Transverse colon (tissue), 4 donors: ENCODE results near the gene RMDN2. TPM values are rescaled to one million over a fixed set of nuclear protein-coding genes. Genes with fewer than 3 reads are reported as not detected.

Source experiments
- DNase-seq: peaks from one replicate; pipeline ENCODE4 v3.0.0-alpha.2; 2019
- H3K27ac ChIP-seq, 4 donors: fragments of 200-600 bp; sonication (generic); 2 replicates each; pipeline ENCODE4 v1.5.1; 2016 to 2018; ENCODE audit warnings: inconsistent platforms in 4 of 4
- H3K27me3 ChIP-seq: fragments of 200-600 bp; sonication (generic); 2 replicates; pipeline ENCODE4 v1.5.1; 2017; ENCODE audit warnings: inconsistent platforms
- H3K36me3 ChIP-seq, 4 donors: fragments of 200-600 bp; sonication (generic); 2 replicates each; pipeline ENCODE4 v1.5.1; 2017 to 2019; ENCODE audit warnings: inconsistent platforms in 4 of 4
- H3K4me1 ChIP-seq, 4 donors: fragments of 200-600 bp; sonication (generic); 2 replicates each; pipeline ENCODE4 v1.5.1; 2017 to 2020; ENCODE audit warnings: inconsistent platforms in 4 of 4
- H3K4me3 ChIP-seq, 4 donors: fragments of 200-600 bp; sonication (generic); 1 replicate in 1 of 4; 2 replicates in 3 of 4; pipeline versions ENCODE4 v1.5.1 to v1.6.1; 2017 to 2019; ENCODE audit warnings: inconsistent platforms in 4 of 4
- H3K9me3 ChIP-seq, 2 donors: fragments of 200-600 bp; sonication (generic); 2 replicates each; pipeline ENCODE4 v1.5.1; 2017 to 2019; ENCODE audit warnings: inconsistent platforms in 2 of 2
- EP300 ChIP-seq: sonication (generic); formaldehyde crosslinking; IDR thresholded peaks from one replicate; pipeline ENCODE4 v1.6.1; 2017; ENCODE audit warnings: antibody characterized with exemption, low read depth
- POLR2A ChIP-seq: fragments of 450-650 bp; IDR thresholded peaks from one replicate; pipeline ENCODE4 v1.6.1; 2016; ENCODE audit warnings: antibody characterized with exemption, mild to moderate bottlenecking, moderate library complexity
- POLR2AphosphoS5 ChIP-seq, 3 donors: sonication (generic); formaldehyde crosslinking; IDR thresholded peaks; one replicate each; pipeline ENCODE4 v1.6.1; 2016; ENCODE audit warnings: antibody characterized with exemption in 3 of 3
- WGBS, 2 donors: methylation state at CpG; one replicate each; pipeline ENCODE4 v1.1.5; 2018; ENCODE audit warnings: low coverage in 1 of 2; 5-methylcytosine and 5-hydroxymethylcytosine counted together
- in situ Hi-C, 4 donors: fragments of 200-750 bp; cut with MboI; loops; one replicate each; pipeline versions ENCODE4 v1.15.0 to v1.15.1; 2017; ENCODE audit warnings: low sequenced_read_pairs in 3 of 4, low pct_ligation_motif_present in 1 of 4, low pct_unique_long_range_greater_than_20kb in 1 of 4
- intact Hi-C: fragments of 100-400 bp; cut with DNase I; formaldehyde crosslinking; loops from one replicate; pipeline ENCODE4 v1.15.1; 2023; ENCODE audit warnings: low total_unique reads
- total RNA-seq, 4 donors: library from RNA; depleted of rRNA; stranded (reverse); fragments of >200 nt; gene quantifications; one replicate each; pipeline ENCODE4 v1.1.0, GENCODE V29; 2016
- TF ChIP-seq, protein P1 (sequence below), 5 experiments: fragments of 200-600 bp in 3 of 5; fragments of 450-650 bp in 2 of 5; sonication (generic) in 3 of 5; IDR thresholded peaks; 1 replicate in 2 of 5; 2 replicates in 3 of 5; pipeline ENCODE4 v1.5.1; 2016 to 2017; ENCODE audit warnings: antibody characterized with exemption in 5 of 5, inconsistent platforms in 3 of 5, mild to moderate bottlenecking in 2 of 5, moderate library complexity in 1 of 5

The RMDN2 gene
- total RNA-seq, 4 donors from 2014 or later = 12.3 to 48.3 (median 28.9) TPM

DNA sequence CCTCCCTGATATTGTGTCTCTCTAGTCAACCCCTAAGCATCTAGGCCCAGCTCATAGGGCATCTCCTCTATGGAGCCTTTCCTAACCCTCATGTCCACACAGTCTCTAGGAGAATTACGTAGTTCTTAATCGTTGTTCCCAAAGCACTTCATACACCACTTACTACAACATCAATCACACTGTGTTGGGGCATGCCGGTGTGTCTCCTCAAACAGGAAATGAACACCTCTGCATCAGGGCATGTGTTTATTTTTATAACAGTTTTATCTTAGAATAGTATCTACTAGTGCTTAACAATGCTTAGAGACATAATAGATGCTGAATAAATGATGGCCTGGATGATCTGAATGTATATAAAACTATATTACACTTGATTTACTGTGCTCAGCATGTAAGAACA lies 131.1 kb downstream of the RMDN2 start:
- TF ChIP-seq POLR2A = no peak
- TF ChIP-seq, protein P1, sequence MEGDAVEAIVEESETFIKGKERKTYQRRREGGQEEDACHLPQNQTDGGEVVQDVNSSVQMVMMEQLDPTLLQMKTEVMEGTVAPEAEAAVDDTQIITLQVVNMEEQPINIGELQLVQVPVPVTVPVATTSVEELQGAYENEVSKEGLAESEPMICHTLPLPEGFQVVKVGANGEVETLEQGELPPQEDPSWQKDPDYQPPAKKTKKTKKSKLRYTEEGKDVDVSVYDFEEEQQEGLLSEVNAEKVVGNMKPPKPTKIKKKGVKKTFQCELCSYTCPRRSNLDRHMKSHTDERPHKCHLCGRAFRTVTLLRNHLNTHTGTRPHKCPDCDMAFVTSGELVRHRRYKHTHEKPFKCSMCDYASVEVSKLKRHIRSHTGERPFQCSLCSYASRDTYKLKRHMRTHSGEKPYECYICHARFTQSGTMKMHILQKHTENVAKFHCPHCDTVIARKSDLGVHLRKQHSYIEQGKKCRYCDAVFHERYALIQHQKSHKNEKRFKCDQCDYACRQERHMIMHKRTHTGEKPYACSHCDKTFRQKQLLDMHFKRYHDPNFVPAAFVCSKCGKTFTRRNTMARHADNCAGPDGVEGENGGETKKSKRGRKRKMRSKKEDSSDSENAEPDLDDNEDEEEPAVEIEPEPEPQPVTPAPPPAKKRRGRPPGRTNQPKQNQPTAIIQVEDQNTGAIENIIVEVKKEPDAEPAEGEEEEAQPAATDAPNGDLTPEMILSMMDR (IDR thresholded peaks at IDR 0.05) = no peak
- TF ChIP-seq EP300 = no peak
- no peak for TF ChIP-seq POLR2AphosphoS5 (IDR thresholded peaks at IDR 0.05)
- in situ Hi-C loops = no loop called here

DNA sequence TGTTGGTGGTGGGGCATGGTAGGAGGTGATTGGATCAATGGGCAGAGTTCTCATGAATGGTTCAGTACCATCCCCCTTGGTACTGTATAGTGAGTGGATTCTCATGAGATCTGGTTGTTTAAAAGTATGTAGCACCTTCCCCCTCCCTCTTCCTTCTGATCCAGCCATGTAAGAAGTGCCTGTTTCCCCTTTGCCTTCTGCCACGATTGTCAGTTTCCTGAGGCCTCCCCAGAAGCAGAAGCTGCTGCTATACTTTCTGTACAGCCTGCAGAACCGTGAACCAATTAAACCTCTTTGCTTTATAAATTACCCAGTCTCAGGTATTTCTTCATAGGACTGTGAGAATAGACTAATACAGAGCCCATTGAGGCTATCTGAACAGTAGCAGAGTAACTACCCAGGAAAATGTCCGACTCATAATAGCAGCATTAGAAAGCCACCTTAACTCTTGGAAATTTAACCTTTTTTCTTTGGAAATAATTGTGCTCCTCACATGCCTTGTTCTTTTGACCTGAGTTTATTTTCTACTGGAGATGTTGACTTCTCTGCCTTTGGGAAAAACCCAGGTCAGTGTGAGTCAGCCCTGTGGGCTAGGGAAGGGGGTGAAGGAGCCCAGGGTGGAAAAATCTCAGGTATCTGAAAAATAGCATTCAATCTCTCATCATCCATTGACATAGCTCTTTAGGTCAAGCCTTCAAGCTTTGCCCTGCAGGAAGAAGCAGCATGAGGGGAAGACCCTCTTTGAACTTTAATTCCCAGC lies 132.7 kb downstream of the RMDN2 start:
- Histone ChIP-seq H3K4me1 (no peaks in the 10 kb centered on the region), H3K27ac (no peak overlapping the region), H3K27me3 (no peaks in the 10 kb centered on the region), H3K4me3 (no peak overlapping the region), H3K9me3 (no peaks in the 10 kb centered on the region), H3K36me3 (no peaks in the 10 kb centered on the region)
- no peak for DNase-seq
- TF ChIP-seq POLR2A (no peak), POLR2AphosphoS5 (IDR thresholded peaks at IDR 0.05) (no peak), EP300 (no peak)
- TF ChIP-seq, protein P1 (IDR thresholded peaks at IDR 0.05) = no peak
- intact Hi-C loops (no loop called here), in situ Hi-C loops (no loop called here)
- WGBS, 2 donors = 67% methylated on average over 3 of the region's 3 CpGs; no CpG with 5 or more reads in 1 of the 2 donors

More for the DNA sequence above, 131.1 kb downstream of the RMDN2 start:
- Histone ChIP-seq H3K4me3 (no peak overlapping the region), H3K27ac (no peak overlapping the region), H3K36me3 (no peaks in the 10 kb centered on the region), H3K9me3 (no peaks in the 10 kb centered on the region), H3K4me1 (no peaks in the 10 kb centered on the region), H3K27me3 (no peaks in the 10 kb centered on the region)
- intact Hi-C loops = no loop called here
- no peak for DNase-seq
- 77 to 83% methylated on average over 3 of the region's 3 CpGs for WGBS, 2 donors

DNA sequence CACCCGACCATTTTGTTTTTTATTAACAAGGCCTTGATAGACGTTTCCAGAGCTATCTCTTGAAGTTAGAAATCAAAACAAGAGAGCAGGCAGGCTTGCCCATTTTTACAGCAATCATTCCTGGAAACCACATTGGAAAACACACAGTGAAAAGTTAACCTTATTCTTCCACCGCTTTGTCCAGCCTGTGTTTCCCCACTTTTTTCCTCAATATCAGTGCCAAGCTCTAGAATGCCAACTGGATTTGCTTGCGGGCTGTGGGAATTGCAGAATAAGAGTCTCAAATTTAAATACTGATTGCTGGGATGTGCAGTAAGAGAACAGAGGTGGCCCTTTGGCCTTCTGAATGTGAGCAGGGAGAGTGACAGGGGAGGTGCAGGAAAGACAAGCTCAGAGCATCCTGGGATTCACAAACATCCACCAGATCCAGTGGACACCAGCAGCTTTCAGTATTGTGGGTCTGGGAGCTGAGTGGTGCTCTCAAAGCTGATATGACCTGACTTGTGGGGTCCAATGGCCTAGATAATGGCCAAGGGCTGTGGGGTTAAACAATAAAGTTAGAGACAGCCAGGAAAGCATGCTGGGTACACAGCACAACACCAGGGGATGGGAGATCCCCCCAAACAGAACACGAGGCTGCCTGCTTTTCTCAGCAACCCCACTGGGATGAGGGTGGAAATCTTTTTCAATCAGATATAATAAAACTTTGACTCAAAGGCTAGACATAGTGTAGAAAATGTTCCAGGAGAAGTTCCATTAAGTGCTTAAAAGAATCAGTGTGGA lies 135.3 kb downstream of the RMDN2 start:
- H3K36me3 ChIP-seq = no peaks in the 10 kb centered on the region
- TF ChIP-seq, protein P1 (IDR thresholded peaks at IDR 0.05) = no peak
- TF ChIP-seq POLR2AphosphoS5 (IDR thresholded peaks at IDR 0.05) = no peak
- TF ChIP-seq EP300 = no peak
- TF ChIP-seq POLR2A = no peak
- H3K27ac ChIP-seq = no peak overlapping the region
- WGBS, 2 donors = 80 to 86% methylated on average over 4 to 5 of the region's 5 CpGs
- in situ Hi-C loops = no loop called here
- intact Hi-C loops = no loop called here
- no peaks in the 10 kb centered on the region for H3K9me3 ChIP-seq
- H3K27me3 ChIP-seq = no peaks in the 10 kb centered on the region
- no peak for DNase-seq
- no peaks in the 10 kb centered on the region for H3K4me1 ChIP-seq
- H3K4me3 ChIP-seq = no peak overlapping the region

DNA sequence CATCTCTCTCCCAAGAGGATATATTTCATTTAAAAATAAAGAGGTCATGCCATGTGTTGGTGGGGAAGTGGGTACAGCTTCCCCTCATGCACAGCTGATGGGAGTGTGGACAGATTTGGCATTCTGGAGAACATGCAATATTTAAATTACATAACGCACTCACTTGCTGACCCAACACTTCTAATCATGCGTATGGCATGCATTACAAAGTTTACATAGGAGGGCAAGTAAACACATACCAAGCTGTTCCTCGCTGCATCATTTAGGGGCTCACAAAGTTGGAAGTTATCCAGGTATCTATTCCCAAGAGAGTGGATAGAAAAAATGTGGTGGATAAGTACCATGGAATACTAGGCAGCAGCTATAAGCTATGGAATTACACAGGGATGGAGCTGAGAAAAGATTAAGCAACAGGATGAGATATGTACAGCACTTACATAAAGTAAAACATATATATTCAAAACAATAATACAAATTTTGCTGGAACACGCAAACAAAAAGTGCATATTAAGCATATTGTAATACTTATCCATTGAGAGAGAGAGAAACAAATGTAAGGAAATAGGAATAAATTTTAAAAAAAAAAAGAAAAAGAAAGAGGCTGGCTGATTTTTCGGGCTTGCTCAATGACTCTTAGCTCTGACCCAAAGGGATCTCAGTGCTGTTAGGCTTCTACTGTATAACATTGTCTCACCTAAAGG lies 139.9 kb downstream of the RMDN2 start:
- Histone ChIP-seq H3K9me3 (no peaks in the 10 kb centered on the region), H3K27ac (no peak overlapping the region), H3K4me1 (no peaks in the 10 kb centered on the region), H3K27me3 (no peaks in the 10 kb centered on the region), H3K36me3 (no peaks in the 10 kb centered on the region), H3K4me3 (no peak overlapping the region)
- TF ChIP-seq, protein P1 (IDR thresholded peaks at IDR 0.05) = no peak
- no peak for TF ChIP-seq POLR2AphosphoS5 (IDR thresholded peaks at IDR 0.05)
- TF ChIP-seq EP300 = no peak
- TF ChIP-seq POLR2A = no peak
- 82 to 90% methylated on average over 2 to 5 of the region's 5 CpGs for WGBS, 2 donors
- in situ Hi-C loops (no loop called here), intact Hi-C loops (no loop called here)
- DNase-seq = no peak
